B cell (primary cell): Measurements from ENCODE around the gene NIP7. TPM values are rescaled to one million over a fixed set of nuclear protein-coding genes. Genes with fewer than 3 reads are reported as not detected.

Source experiments
- ATAC-seq: fragments of 200-7000 bp; cut with Tn5 transposase; one replicate; pipeline ENCODE4 v1.10.0; 2021; ENCODE audit warnings: low read depth, mild to moderate bottlenecking, moderate number of reproducible peaks, moderate library complexity
- CTCF ChIA-PET: fragments of 350-600 bp; sonication (Branson Sonifier 250); formaldehyde crosslinking; loops from one replicate; lab custom pipeline; 2021; ENCODE audit warnings: antibody characterized with exemption, inconsistent platforms; lab: Charles Lee
- POLR2A ChIA-PET: fragments of 350-600 bp; sonication (Branson Sonifier 250); formaldehyde crosslinking; loops from one replicate; lab custom pipeline; 2021; ENCODE audit warnings: antibody characterized with exemption; lab: Charles Lee
- DNase-seq: peaks from one replicate; pipeline ENCODE4 v3.0.0; 2013
- H2AFZ ChIP-seq: 2 replicates; pipeline ENCODE4 v1.6.1; 2012; ENCODE audit warnings: mild to moderate bottlenecking, low read depth, low read length; ENCODE audit not compliant: insufficient read depth, poor library complexity, severe bottlenecking
- H3K27ac ChIP-seq, 2 donors: 1 replicate in 1 of 2; 2 replicates in 1 of 2; pipeline ENCODE4 v1.5.1; 2012 to 2013; ENCODE audit warnings: low read length in 2 of 2, mild to moderate bottlenecking in 2 of 2, moderate library complexity in 1 of 2
- H3K27me3 ChIP-seq, 4 experiments: fragments of 200-600 bp in 1 of 4; sonication (generic) in 1 of 4; replicated peaks in 1 of 4; 1 replicate in 2 of 4; 2 replicates in 2 of 4; pipeline versions ENCODE4 v1.6.1 to v1.7.0; 2013 to 2016; ENCODE audit warnings: low read length in 3 of 4, mild to moderate bottlenecking in 2 of 4, mixed read lengths in 1 of 4, moderate library complexity in 1 of 4; ENCODE audit not compliant: insufficient read depth in 4 of 4, control insufficient read depth in 3 of 4; ENCODE audit errors: control extremely low read depth in 1 of 4
- H3K36me3 ChIP-seq, 2 experiments: replicated peaks in 1 of 2; 1 replicate in 1 of 2; 2 replicates in 1 of 2; pipeline versions ENCODE4 v1.6.1 to v1.7.1; 2013; ENCODE audit warnings: low read length in 1 of 2; ENCODE audit not compliant: insufficient read depth in 2 of 2, control insufficient read depth in 1 of 2; ENCODE audit errors: control extremely low read depth in 1 of 2, extremely low read depth in 1 of 2
- H3K4me1 ChIP-seq, 2 donors: fragments of 200-600 bp in 1 of 2; sonication (generic) in 1 of 2; 1 replicate in 1 of 2; 2 replicates in 1 of 2; pipeline versions ENCODE4 v1.5.1 to v1.6.1; 2013 to 2017; ENCODE audit warnings: low read length in 2 of 2; ENCODE audit not compliant: control insufficient read depth in 2 of 2, insufficient read depth in 2 of 2
- H3K4me2 ChIP-seq: replicated peaks from 2 replicates; pipeline ENCODE3; 2012; ENCODE audit warnings: mild to moderate bottlenecking, low read depth, low read length; ENCODE audit not compliant: poor library complexity, severe bottlenecking
- H3K4me3 ChIP-seq, 5 experiments: fragments of 200-600 bp in 1 of 5; sonication (generic) in 1 of 5; 1 replicate in 3 of 5; 2 replicates in 2 of 5; pipeline versions ENCODE4 v1.5.1 to v1.7.0; 2011 to 2016; ENCODE audit warnings: low read length in 4 of 5, mild to moderate bottlenecking in 4 of 5, low read depth in 2 of 5, control low read depth in 1 of 5, moderate library complexity in 1 of 5; ENCODE audit not compliant: insufficient read depth in 1 of 5; ENCODE audit errors: control extremely low read depth in 1 of 5, extremely low read depth in 1 of 5
- H3K79me2 ChIP-seq: fragments of 200-600 bp; sonication (generic); one replicate; pipeline ENCODE4 v1.6.0; 2016; ENCODE audit warnings: low read length; ENCODE audit not compliant: control insufficient read depth, insufficient read depth
- H3K9ac ChIP-seq: fragments of 200-600 bp; sonication (generic); 2 replicates; pipeline ENCODE4 v1.6.1; 2017; ENCODE audit warnings: mild to moderate bottlenecking, low read length, moderate library complexity
- H3K9me3 ChIP-seq, 3 donors: one replicate each; pipeline versions ENCODE4 v1.6.1 to v1.7.1; 2013; ENCODE audit warnings: low read length in 2 of 3; ENCODE audit not compliant: control insufficient read depth in 2 of 3, insufficient read depth in 1 of 3; ENCODE audit errors: control extremely low read depth in 1 of 3
- H4K20me1 ChIP-seq: 2 replicates; pipeline ENCODE4 v1.6.0; 2012; ENCODE audit warnings: mild to moderate bottlenecking, low read length; ENCODE audit not compliant: insufficient read depth, control insufficient read depth, poor library complexity, severe bottlenecking
- H3K27ac Mint-ChIP-seq: one replicate; pipeline ENCODE4 v1.8.0; 2021; ENCODE audit warnings: mixed read lengths
- H3K27me3 Mint-ChIP-seq: one replicate; pipeline ENCODE4 v1.8.0; 2021; ENCODE audit warnings: mixed read lengths
- H3K4me1 Mint-ChIP-seq: one replicate; pipeline ENCODE4 v1.8.0; 2021; ENCODE audit warnings: mixed read lengths
- H3K4me3 Mint-ChIP-seq: one replicate; pipeline ENCODE4 v1.8.0; 2021; ENCODE audit warnings: mixed read lengths
- H3K9me3 Mint-ChIP-seq: one replicate; pipeline ENCODE4 v1.8.0; 2022; ENCODE audit warnings: mixed read lengths; ENCODE audit not compliant: insufficient read depth
- EZH2 ChIP-seq: IDR thresholded peaks from 2 replicates; pipeline ENCODE4 v1.6.1; 2012; ENCODE audit warnings: borderline replicate concordance, low read depth, mild to moderate bottlenecking, moderate library complexity, low read length; ENCODE audit not compliant: insufficient read depth, poor library complexity, severe bottlenecking
- WGBS: methylation state at CpG from one replicate; pipeline ENCODE4 v1.1.5; 2013; ENCODE audit warnings: missing lambda C conversion rate; ENCODE audit not compliant: insufficient coverage; 5-methylcytosine and 5-hydroxymethylcytosine counted together
- intact Hi-C: fragments of 100-400 bp; cut with micrococcal nuclease; formaldehyde crosslinking; loops from one replicate; pipeline ENCODE4 v1.10.0; 2022
- polyA plus RNA-seq: library from polyadenylated mRNA; depleted of rRNA; stranded (reverse); fragments of >200 nt; gene quantifications from 2 replicates; pipeline ENCODE4 v1.2.3, GENCODE V29; 2012
- total RNA-seq, 2 donors: library from RNA; stranded (reverse); fragments of 120-200 nt in 1 of 2; gene quantifications; 1 replicate in 1 of 2; 2 replicates in 1 of 2; pipeline versions ENCODE4 v1.2.3 to v1.2.4, GENCODE V29; 2013 to 2022
- TF ChIP-seq, protein P1 (sequence below): fragments of 200-600 bp; IDR thresholded peaks from one replicate; pipeline ENCODE4 v1.8.0; 2022; ENCODE audit warnings: antibody characterized with exemption, mild to moderate bottlenecking

Gene NIP7
- total and polyA plus RNA-seq, 2 donors (not counting 1 experiment from before 2014, with no cell fraction given), result 4.4 to 20.2 TPM

DNA sequence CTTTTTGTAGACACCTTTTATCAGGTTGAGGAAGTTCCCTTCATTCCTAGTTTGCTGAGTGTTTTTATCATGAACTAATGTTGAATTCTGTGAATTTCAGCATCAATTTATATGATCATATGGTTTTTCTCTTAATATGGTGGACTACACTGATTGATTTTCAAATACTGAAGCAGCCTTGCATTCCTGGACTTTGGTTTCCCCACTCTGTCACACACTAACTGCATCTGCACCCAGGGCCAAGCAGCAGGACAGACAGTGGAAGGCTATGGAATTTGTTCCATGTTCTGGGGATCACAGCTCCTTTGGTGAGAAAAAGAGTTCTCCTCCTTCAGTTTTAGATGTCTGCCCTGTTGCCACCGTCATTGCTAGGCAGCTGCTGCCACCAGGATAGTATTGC, 38.5 kb downstream of the NIP7 start:
- peaks cover 58% of the 10 kb centered on the region for H3K79me2 ChIP-seq
- peak overlapping the region in 1 of 2 donors; percentile 32 for H3K27ac ChIP-seq
- ChIA-PET POLR2A (no interaction called here), CTCF (no interaction called here)
- Mint-ChIP-seq H3K27ac (peak overlapping the region; percentile 63), H3K4me3 (no peak overlapping the region), H3K4me1 (peaks cover 45% of the 10 kb centered on the region), H3K27me3 (no peaks in the 10 kb centered on the region), H3K9me3 (no peaks in the 10 kb centered on the region)
- ATAC-seq (no peak), DNase-seq (no peak)
- H3K9ac ChIP-seq, result no peak overlapping the region
- peaks cover 21 to 27% of the 10 kb centered on the region in 2 donors for H3K4me1 ChIP-seq
- intact Hi-C loops, result no loop called here
- no peaks in the 10 kb centered on the region for H4K20me1 ChIP-seq
- no peak overlapping the region for H2AFZ ChIP-seq
- WGBS, result 100% methylated on average over 1 of the region's 1 CpG
- no peak overlapping the region for H3K4me2 ChIP-seq
- no peak overlapping the region for H3K4me3 ChIP-seq
- TF ChIP-seq, protein P1, sequence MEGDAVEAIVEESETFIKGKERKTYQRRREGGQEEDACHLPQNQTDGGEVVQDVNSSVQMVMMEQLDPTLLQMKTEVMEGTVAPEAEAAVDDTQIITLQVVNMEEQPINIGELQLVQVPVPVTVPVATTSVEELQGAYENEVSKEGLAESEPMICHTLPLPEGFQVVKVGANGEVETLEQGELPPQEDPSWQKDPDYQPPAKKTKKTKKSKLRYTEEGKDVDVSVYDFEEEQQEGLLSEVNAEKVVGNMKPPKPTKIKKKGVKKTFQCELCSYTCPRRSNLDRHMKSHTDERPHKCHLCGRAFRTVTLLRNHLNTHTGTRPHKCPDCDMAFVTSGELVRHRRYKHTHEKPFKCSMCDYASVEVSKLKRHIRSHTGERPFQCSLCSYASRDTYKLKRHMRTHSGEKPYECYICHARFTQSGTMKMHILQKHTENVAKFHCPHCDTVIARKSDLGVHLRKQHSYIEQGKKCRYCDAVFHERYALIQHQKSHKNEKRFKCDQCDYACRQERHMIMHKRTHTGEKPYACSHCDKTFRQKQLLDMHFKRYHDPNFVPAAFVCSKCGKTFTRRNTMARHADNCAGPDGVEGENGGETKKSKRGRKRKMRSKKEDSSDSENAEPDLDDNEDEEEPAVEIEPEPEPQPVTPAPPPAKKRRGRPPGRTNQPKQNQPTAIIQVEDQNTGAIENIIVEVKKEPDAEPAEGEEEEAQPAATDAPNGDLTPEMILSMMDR, result no peak
- no peak for TF ChIP-seq EZH2
- H3K9me3 ChIP-seq, result no peaks in the 10 kb centered on the region
- H3K36me3 ChIP-seq, result peaks cover 10 to 46% of the 10 kb centered on the region in 2 experiments
- H3K27me3 ChIP-seq, result no peaks in the 10 kb centered on the region

DNA sequence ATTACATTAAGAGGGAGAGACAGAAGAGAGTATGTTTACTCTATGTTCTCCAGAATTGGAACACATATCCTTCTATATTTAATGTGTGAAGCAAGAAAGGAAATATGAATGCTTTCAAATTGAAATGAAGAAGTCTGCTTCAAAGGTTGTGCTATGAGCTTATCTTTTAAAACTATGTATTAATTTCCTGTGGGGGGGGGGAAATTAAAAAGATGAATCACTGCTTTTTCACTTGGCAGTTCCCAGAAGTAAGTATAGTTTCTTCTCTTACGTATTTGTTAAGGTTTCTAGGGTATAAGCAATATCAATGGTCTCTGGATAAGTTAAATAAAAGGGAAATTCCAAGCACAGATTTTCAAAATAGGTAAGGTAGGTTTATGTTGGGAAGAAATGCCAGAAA, 39.2 kb downstream of the NIP7 start:
- intact Hi-C loops, result no loop called here
- POLR2A ChIA-PET, result interaction anchor here (0.5 kb wide), 1 partner anchor 974 kb away, joined by 5 read pairs; no protein-coding TSS in a partner anchor
- ATAC-seq (no peak), DNase-seq (no peak)
- WGBS, result no CpG with 5 or more reads among the region's 1 CpG
- no peak overlapping the region for H3K9ac ChIP-seq
- peaks cover 10 to 52% of the 10 kb centered on the region in 2 experiments for H3K36me3 ChIP-seq
- no peaks in the 10 kb centered on the region for H3K27me3 Mint-ChIP-seq
- H3K27ac Mint-ChIP-seq, result peak overlapping the region; percentile 43
- H3K4me1 Mint-ChIP-seq, result peaks cover 43% of the 10 kb centered on the region
- H3K4me3 Mint-ChIP-seq, result no peak overlapping the region
- peak overlapping the region in 1 of 2 donors; percentile 32 for H3K27ac ChIP-seq
- no peak overlapping the region for H3K4me3 ChIP-seq
- peaks cover 21 to 23% of the 10 kb centered on the region in 2 donors for H3K4me1 ChIP-seq
- no peaks in the 10 kb centered on the region for H4K20me1 ChIP-seq
- no peak overlapping the region for H2AFZ ChIP-seq
- peaks cover 58% of the 10 kb centered on the region for H3K79me2 ChIP-seq
- CTCF ChIA-PET, result interaction anchor here (1.4 kb wide), 1 partner anchor 17 kb away, joined by 3 read pairs; no protein-coding TSS in a partner anchor
- H3K9me3 Mint-ChIP-seq, result no peaks in the 10 kb centered on the region
- H3K27me3 ChIP-seq, result no peaks in the 10 kb centered on the region
- no peak overlapping the region for H3K4me2 ChIP-seq
- no peaks in the 10 kb centered on the region for H3K9me3 ChIP-seq
- TF ChIP-seq, protein P1, result no peak
- no peak for TF ChIP-seq EZH2
